H1 (cell line): ENCODE data around the gene PKP3. TPM values are rescaled to one million over a fixed set of nuclear protein-coding genes. Genes with fewer than 3 reads are reported as not detected.
A peak's percentile ranks its signal among the peaks of the same experiment; 100 is the strongest.

Experiments
- CTCF ChIA-PET: fragments of 300-600 bp; sonication (Branson Sonifier 250); formaldehyde crosslinking; loops from one replicate; lab custom pipeline; 2021; ENCODE audit not compliant: partially characterized antibody; lab: Charles Lee
- POLR2A ChIA-PET: fragments of 300-600 bp; sonication (Branson Sonifier 250); formaldehyde crosslinking; loops from one replicate; lab custom pipeline; 2021; ENCODE audit warnings: inconsistent platforms; ENCODE audit not compliant: partially characterized antibody; lab: Charles Lee
- DNase-seq, 2 experiments: peaks; one replicate each; pipeline versions ENCODE4 v3.0.0 to v3.0.0-alpha.2; 2010 to 2022; ENCODE audit warnings: low spot score in 2 of 2, low read depth in 1 of 2, mixed read lengths in 1 of 2
- FAIRE-seq: peaks from 2 replicates; lab custom pipeline; 2011; peaks lifted over from hg19 to GRCh38; lab: Jason Lieb, UNC
- H2AFZ ChIP-seq: 2 replicates; pipeline ENCODE4 v1.8.1; 2012; ENCODE audit warnings: low read length, inconsistent platforms
- H2AK5ac ChIP-seq: 2 replicates; pipeline ENCODE4 v1.6.1; 2013; ENCODE audit warnings: low read depth, low read length
- H2BK120ac ChIP-seq: replicated peaks from 2 replicates; pipeline ENCODE3; 2013; ENCODE audit warnings: low read depth, low read length, inconsistent platforms
- H2BK12ac ChIP-seq: 2 replicates; pipeline ENCODE4 v1.6.1; 2013; ENCODE audit warnings: low read depth, low read length
- H2BK15ac ChIP-seq: 2 replicates; pipeline ENCODE4 v1.6.1; 2013; ENCODE audit warnings: low read length
- H2BK20ac ChIP-seq: 2 replicates; pipeline ENCODE4 v1.6.1; 2013; ENCODE audit warnings: low read length
- H2BK5ac ChIP-seq: 2 replicates; pipeline ENCODE4 v1.6.1; 2013; ENCODE audit warnings: low read depth, low read length
- H3K14ac ChIP-seq: 2 replicates; pipeline ENCODE4 v1.6.1; 2013; ENCODE audit warnings: inconsistent platforms; ENCODE audit not compliant: insufficient read length
- H3K18ac ChIP-seq: 2 replicates; pipeline ENCODE4 v1.6.1; 2013; ENCODE audit warnings: low read length; ENCODE audit errors: extremely low read depth
- H3K23ac ChIP-seq: 2 replicates; pipeline ENCODE4 v1.6.1; 2013; ENCODE audit warnings: inconsistent platforms; ENCODE audit not compliant: insufficient read length
- H3K23me2 ChIP-seq: 2 replicates; pipeline ENCODE4 v1.6.1; 2013; ENCODE audit warnings: low read depth, low read length
- H3K27ac ChIP-seq: 2 replicates; pipeline ENCODE4 v1.6.1; 2011; ENCODE audit warnings: low read depth, low read length, inconsistent platforms
- H3K27me3 ChIP-seq, 4 experiments: replicated peaks in 1 of 4; 1 replicate in 1 of 4; 2 replicates in 3 of 4; pipeline versions ENCODE4 v1.6.1 to v1.8.1; 2011 to 2013; ENCODE audit warnings: low read length in 3 of 4, mild to moderate bottlenecking in 3 of 4, inconsistent platforms in 2 of 4, mixed read lengths in 2 of 4, moderate library complexity in 1 of 4; ENCODE audit not compliant: control insufficient read depth in 3 of 4, insufficient read depth in 3 of 4; ENCODE audit errors: extremely low read depth in 1 of 4
- H3K36me3 ChIP-seq, 4 experiments: 2 replicates each; pipeline versions ENCODE4 v1.6.1 to v1.8.1; 2011 to 2013; ENCODE audit warnings: mild to moderate bottlenecking in 4 of 4, low read length in 3 of 4, moderate library complexity in 2 of 4, control low read depth in 1 of 4, inconsistent platforms in 1 of 4; ENCODE audit not compliant: insufficient read depth in 4 of 4, control insufficient read depth in 2 of 4
- H3K4ac ChIP-seq: replicated peaks from 2 replicates; pipeline ENCODE3; 2013; ENCODE audit warnings: low read length, low read depth, mixed read lengths, inconsistent platforms; ENCODE audit not compliant: insufficient read length
- H3K4me1 ChIP-seq, 4 experiments: replicated peaks in 1 of 4; 1 replicate in 1 of 4; 2 replicates in 3 of 4; pipeline versions ENCODE4 v1.6.1 to v1.8.1; 2011 to 2013; ENCODE audit warnings: low read length in 3 of 4, inconsistent platforms in 2 of 4, mixed read lengths in 1 of 4; ENCODE audit not compliant: insufficient read depth in 4 of 4, control insufficient read depth in 3 of 4
- H3K4me2 ChIP-seq, 2 experiments: 2 replicates each; pipeline versions ENCODE4 v1.6.1 to v1.8.1; 2011 to 2013; ENCODE audit warnings: low read depth in 2 of 2, low read length in 2 of 2, control low read depth in 1 of 2, inconsistent platforms in 1 of 2, mild to moderate bottlenecking in 1 of 2; ENCODE audit not compliant: insufficient read depth in 1 of 2
- H3K4me3 ChIP-seq, 4 experiments: fragments of 200-600, 300-600 bp in 1 of 4; sonication (generic), shearing (Covaris generic), sonication (Bioruptor Twin) in 1 of 4; 2 replicates each; pipeline versions ENCODE4 v1.5.1 to v1.8.1; 2011 to 2016; ENCODE audit warnings: low read length in 4 of 4, low read depth in 3 of 4, control low read depth in 2 of 4, inconsistent platforms in 2 of 4, mild to moderate bottlenecking in 2 of 4, mixed read lengths in 1 of 4, moderate library complexity in 1 of 4; ENCODE audit not compliant: insufficient read depth in 2 of 4; ENCODE audit errors: extremely low read depth in 1 of 4
- H3K56ac ChIP-seq: replicated peaks from 2 replicates; pipeline ENCODE3; 2013; ENCODE audit warnings: low read depth, mild to moderate bottlenecking, mixed read lengths, low read length, inconsistent platforms; ENCODE audit not compliant: insufficient read length
- H3K79me1 ChIP-seq: 2 replicates; pipeline ENCODE4 v1.6.1; 2013; ENCODE audit warnings: low read depth, low read length, control low read depth
- H3K79me2 ChIP-seq, 2 experiments: 2 replicates each; pipeline versions ENCODE4 v1.6.1 to v1.8.1; 2012 to 2013; ENCODE audit warnings: low read length in 2 of 2, mild to moderate bottlenecking in 2 of 2, inconsistent platforms in 1 of 2; ENCODE audit not compliant: insufficient read depth in 2 of 2, control insufficient read depth in 1 of 2
- H3K9ac ChIP-seq, 4 experiments: replicated peaks in 1 of 4; 1 replicate in 1 of 4; 2 replicates in 3 of 4; pipeline versions ENCODE4 v1.6.1 to v1.8.1; 2011 to 2013; ENCODE audit warnings: low read depth in 3 of 4, low read length in 3 of 4, control low read depth in 2 of 4, mild to moderate bottlenecking in 2 of 4, moderate library complexity in 2 of 4, inconsistent platforms in 1 of 4; ENCODE audit errors: extremely low read depth in 1 of 4
- H3K9me3 ChIP-seq, 2 experiments: 2 replicates each; pipeline versions ENCODE4 v1.6.1 to v1.8.1; 2012 to 2013; ENCODE audit warnings: mild to moderate bottlenecking in 2 of 2, moderate library complexity in 2 of 2, control low read depth in 1 of 2, inconsistent platforms in 1 of 2, low read depth in 1 of 2, low read length in 1 of 2, mixed read lengths in 1 of 2; ENCODE audit not compliant: insufficient read depth in 2 of 2
- H4K20me1 ChIP-seq, 2 experiments: replicated peaks in 1 of 2; 2 replicates each; pipeline versions ENCODE3 to v1.8.1; 2011 to 2013; ENCODE audit warnings: inconsistent platforms in 2 of 2, low read length in 2 of 2, mild to moderate bottlenecking in 1 of 2; ENCODE audit not compliant: insufficient read depth in 2 of 2, control insufficient read depth in 1 of 2
- H4K5ac ChIP-seq: 2 replicates; pipeline ENCODE4 v1.6.1; 2013; ENCODE audit warnings: low read length, low read depth, mixed read lengths, inconsistent platforms; ENCODE audit not compliant: insufficient read length
- H4K8ac ChIP-seq: 2 replicates; pipeline ENCODE4 v1.8.0; 2013; ENCODE audit warnings: mild to moderate bottlenecking, moderate library complexity, low read length, inconsistent platforms; ENCODE audit not compliant: insufficient read depth; ENCODE audit errors: extremely low read depth
- H4K91ac ChIP-seq: replicated peaks from 2 replicates; pipeline ENCODE3; 2013; ENCODE audit warnings: low read length, mixed read lengths, inconsistent platforms; ENCODE audit not compliant: insufficient read length
- ATF3 ChIP-seq: IDR thresholded peaks from 2 replicates; pipeline ENCODE4 v1.6.1; 2011; ENCODE audit warnings: low read depth, mild to moderate bottlenecking, low read length; ENCODE audit not compliant: insufficient read depth
- NANOG ChIP-seq: IDR thresholded peaks from 2 replicates; pipeline ENCODE4 v1.6.1; 2011; ENCODE audit warnings: low read length, low read depth, mild to moderate bottlenecking, inconsistent platforms; ENCODE audit not compliant: insufficient read depth, poor library complexity, severe bottlenecking
- WGBS, 2 experiments: shearing (Covaris generic) in 1 of 2; methylation state at CpG; one replicate each; pipeline versions ENCODE4 v1.1.6 to v1.1.7; 2013 to 2015; ENCODE audit warnings: low lambda C conversion rate in 2 of 2, mixed read lengths in 2 of 2, inconsistent platforms in 1 of 2, low coverage in 1 of 2, missing lambda C conversion rate in 1 of 2; ENCODE audit not compliant: insufficient replicate concordance in 2 of 2, insufficient coverage in 1 of 2, insufficient read length in 1 of 2; ENCODE audit errors: extremely low coverage in 1 of 2, missing lambda C conversion rate in 1 of 2; 5-methylcytosine and 5-hydroxymethylcytosine counted together
- long read RNA-seq, 2 experiments: library from RNA in 1 of 2; library from capped mRNA in 1 of 2; stranded (forward); transcript quantifications; one replicate each; pipeline ENCODE4 v2.0.0, GENCODE V29; 2021; ENCODE audit warnings: inconsistent platforms in 1 of 2
- polyA minus RNA-seq, 3 experiments: library from RNA; depleted of rRNA, polyadenylated mRNA; stranded (reverse); fragments of >200 nt; gene quantifications; 1 replicate in 2 of 3; 2 replicates in 1 of 3; pipeline ENCODE4 v1.2.3, GENCODE V29; 2011
- polyA plus RNA-seq, 7 experiments: library from polyadenylated mRNA; depleted of rRNA in 3 of 7; stranded (reverse) in 5 of 7; unstranded in 2 of 7; fragments of >200 nt in 5 of 7; fragments of 200-250 nt in 2 of 7; gene quantifications; 1 replicate in 5 of 7; 2 replicates in 1 of 7; 4 replicates in 1 of 7; pipeline versions ENCODE4 v1.2.1 to v1.2.3, GENCODE V29; 2011 to 2013; ENCODE audit warnings: missing spikeins in 2 of 7, mixed read lengths in 2 of 7
- total RNA-seq: library from RNA; stranded (reverse); fragmentation: NEBNext Ultra II Directional; extraction: Animal tissue kit (Norgen Biotek cat#: 25700); gene quantifications from 2 replicates; pipeline ENCODE4 v1.2.1, GENCODE V29; 2021

Gene PKP3, protein sequence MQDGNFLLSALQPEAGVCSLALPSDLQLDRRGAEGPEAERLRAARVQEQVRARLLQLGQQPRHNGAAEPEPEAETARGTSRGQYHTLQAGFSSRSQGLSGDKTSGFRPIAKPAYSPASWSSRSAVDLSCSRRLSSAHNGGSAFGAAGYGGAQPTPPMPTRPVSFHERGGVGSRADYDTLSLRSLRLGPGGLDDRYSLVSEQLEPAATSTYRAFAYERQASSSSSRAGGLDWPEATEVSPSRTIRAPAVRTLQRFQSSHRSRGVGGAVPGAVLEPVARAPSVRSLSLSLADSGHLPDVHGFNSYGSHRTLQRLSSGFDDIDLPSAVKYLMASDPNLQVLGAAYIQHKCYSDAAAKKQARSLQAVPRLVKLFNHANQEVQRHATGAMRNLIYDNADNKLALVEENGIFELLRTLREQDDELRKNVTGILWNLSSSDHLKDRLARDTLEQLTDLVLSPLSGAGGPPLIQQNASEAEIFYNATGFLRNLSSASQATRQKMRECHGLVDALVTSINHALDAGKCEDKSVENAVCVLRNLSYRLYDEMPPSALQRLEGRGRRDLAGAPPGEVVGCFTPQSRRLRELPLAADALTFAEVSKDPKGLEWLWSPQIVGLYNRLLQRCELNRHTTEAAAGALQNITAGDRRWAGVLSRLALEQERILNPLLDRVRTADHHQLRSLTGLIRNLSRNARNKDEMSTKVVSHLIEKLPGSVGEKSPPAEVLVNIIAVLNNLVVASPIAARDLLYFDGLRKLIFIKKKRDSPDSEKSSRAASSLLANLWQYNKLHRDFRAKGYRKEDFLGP
- 28.5 and 28.7 TPM in 2 replicates for total RNA-seq
- 16.7 and 28.0 TPM in 2 replicates for polyA plus RNA-seq (2011; rRNA removed)
- polyA plus RNA-seq (2011; cell fraction: cytosol; rRNA removed): 25.0 TPM
- polyA plus RNA-seq (2011; cell fraction: nucleus; rRNA removed): 35.4 TPM
- polyA plus RNA-seq (2012, experiment 1 of 2): 10.9 to 22.0 TPM (median 18.8 TPM) in 4 replicates
- 14.5 TPM for polyA plus RNA-seq (2012, experiment 2 of 2)
- polyA plus RNA-seq (2013, experiment 1 of 2): 11.0 TPM
- polyA plus RNA-seq (2013, experiment 2 of 2): 12.3 TPM
- polyA minus RNA-seq (2011; rRNA and poly(A)+ RNA removed): 11.3 and 13.9 TPM in 2 replicates
- polyA minus RNA-seq (2011; cell fraction: cytosol; rRNA and poly(A)+ RNA removed): 33.5 TPM
- polyA minus RNA-seq (2011; cell fraction: nucleus; rRNA and poly(A)+ RNA removed): 11.1 TPM
- long read RNA-seq, experiment 1, partial matches to known transcripts: 10 of 14 reads
- long read RNA-seq, experiment 1, other reads (novel, unspliced or antisense): 1 of 14 reads
- long read RNA-seq, experiment 2, partial matches to known transcripts: 1 of 1 reads
- long read RNA-seq, experiment 2, other reads (novel, unspliced or antisense): 0 of 1 reads

DNA sequence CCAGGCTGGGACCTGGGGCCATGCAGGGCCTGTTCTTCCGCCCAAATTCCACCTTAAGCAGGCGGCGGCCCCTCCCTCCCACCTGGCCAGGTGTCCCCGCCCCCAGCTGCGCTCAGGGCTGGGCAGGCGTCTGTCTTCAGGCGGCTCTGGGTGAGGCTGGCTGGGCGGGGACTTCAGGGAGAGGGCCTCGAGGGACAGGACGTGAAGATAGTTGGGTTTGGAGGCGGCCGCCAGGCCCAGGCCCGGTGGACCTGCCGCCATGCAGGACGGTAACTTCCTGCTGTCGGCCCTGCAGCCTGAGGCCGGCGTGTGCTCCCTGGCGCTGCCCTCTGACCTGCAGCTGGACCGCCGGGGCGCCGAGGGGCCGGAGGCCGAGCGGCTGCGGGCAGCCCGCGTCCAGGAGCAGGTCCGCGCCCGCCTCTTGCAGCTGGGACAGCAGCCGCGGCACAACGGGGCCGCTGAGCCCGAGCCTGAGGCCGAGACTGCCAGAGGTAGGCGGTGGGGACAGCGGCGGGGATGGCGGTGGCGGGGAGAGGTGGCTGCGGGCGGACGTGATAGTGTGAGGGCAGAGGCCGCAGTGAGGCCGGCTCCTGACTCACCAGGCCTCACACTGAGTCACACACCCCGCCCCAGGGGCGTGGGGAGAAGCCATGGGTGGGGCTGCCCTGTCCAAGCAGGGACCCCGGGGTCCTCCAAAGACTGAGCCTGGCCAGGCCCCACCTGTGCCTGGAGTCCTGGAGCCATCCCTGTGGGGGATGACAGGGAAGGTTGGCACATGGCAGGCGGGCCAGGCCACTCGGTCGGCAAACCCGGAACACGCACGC lies at the start of gene PKP3:
TSS of gene PKP3 (plus strand) at position 176 of the 824 bp plus-strand sequence. CDS start at position 260, 84 bp downstream.
- FAIRE-seq (no peak), DNase-seq (peak in 1 of 2 experiments; percentile 38)
- Histone ChIP-seq H3K4ac (peak within 1 kb of the TSS; percentile 85), H4K20me1 (peaks cover 2 to 13% of the 10 kb centered on the region in 2 experiments), H3K9ac (peak within 1 kb of the TSS in 2 of 4 experiments; percentile 24 to 82; a peak in 3 of 7 replicates), H3K18ac (peak within 1 kb of the TSS; percentile 60), H2BK5ac (peak within 1 kb of the TSS; percentile 81), H2BK15ac (0 out of 2 replicates have a peak within 1 kb of the TSS, but pooled peaks have one; percentile 61), H3K4me1 (peaks cover 6 to 15% (median 6%) of the 10 kb centered on the region in 4 experiments; a peak in 6 of 7 replicates), H3K56ac (peak within 1 kb of the TSS; percentile 40), H3K23ac (no peak within 1 kb of the TSS), H2AFZ (no peak within 1 kb of the TSS), H3K27ac (no peak within 1 kb of the TSS), H2BK20ac (0 out of 2 replicates have a peak within 1 kb of the TSS, but pooled peaks have one; percentile 75), H3K4me2 (peak within 1 kb of the TSS; percentile 58 to 63), H3K14ac (no peak within 1 kb of the TSS), H3K27me3 (no peaks in the 10 kb centered on the region), H4K91ac (peak within 1 kb of the TSS; percentile 74), H3K9me3 (peaks cover 0 to 3% of the 10 kb centered on the region in 2 experiments; a peak in 1 of 4 replicates), H3K79me1 (peaks cover 2% of the 10 kb centered on the region; the same call in 1 of the 2 replicates), H2BK120ac (no peak within 1 kb of the TSS), H3K4me3 (peak within 1 kb of the TSS; percentile 18 to 59 (median 33)), H4K8ac (peak within 1 kb of the TSS; percentile 88), H3K79me2 (no peaks in the 10 kb centered on the region), H4K5ac (no peak within 1 kb of the TSS), H2AK5ac (peak within 1 kb of the TSS; percentile 92; the same call in 1 of the 2 replicates), H2BK12ac (peak within 1 kb of the TSS; percentile 81; the same call in 1 of the 2 replicates), H3K36me3 (peaks cover 0 to 19% (median 0%) of the 10 kb centered on the region in 4 experiments; a peak in 2 of 8 replicates), H3K23me2 (peaks cover 10% of the 10 kb centered on the region; the same call in 1 of the 2 replicates)
- ChIA-PET CTCF (interaction anchor here (0.6 to 0.8 kb wide), 2 partner anchors 30 to 177 kb away, joined by 3 read pairs; no protein-coding TSS in a partner anchor), POLR2A (interaction anchor here (0.7 to 4.2 kb wide), 6 partner anchors 9 to 233 kb away, joined by 3 to 20 read pairs (median 3); partner anchors contain the start of gene SCT)
- 25% methylated on average over 37 of the region's 57 CpGs; no CpG with 5 or more reads in 1 of the 2 experiments for WGBS, 2 experiments
- TF ChIP-seq ATF3 (no peak), NANOG (no peak)
